DMS 273 (cell line): Measurements from ENCODE around the gene SCAF11.
"Not testable (repeated sequence)": the region's sequence is repeated elsewhere in the genome, so short reads cannot be mapped to it uniquely, and the experiment has no call there.

Experiments
- DNase-seq: peaks from one replicate; lab custom pipeline; 2025; ENCODE audit not compliant: unreplicated experiment; lab: John Stamatoyannopoulos, UW

SCAF11 gene, protein sequence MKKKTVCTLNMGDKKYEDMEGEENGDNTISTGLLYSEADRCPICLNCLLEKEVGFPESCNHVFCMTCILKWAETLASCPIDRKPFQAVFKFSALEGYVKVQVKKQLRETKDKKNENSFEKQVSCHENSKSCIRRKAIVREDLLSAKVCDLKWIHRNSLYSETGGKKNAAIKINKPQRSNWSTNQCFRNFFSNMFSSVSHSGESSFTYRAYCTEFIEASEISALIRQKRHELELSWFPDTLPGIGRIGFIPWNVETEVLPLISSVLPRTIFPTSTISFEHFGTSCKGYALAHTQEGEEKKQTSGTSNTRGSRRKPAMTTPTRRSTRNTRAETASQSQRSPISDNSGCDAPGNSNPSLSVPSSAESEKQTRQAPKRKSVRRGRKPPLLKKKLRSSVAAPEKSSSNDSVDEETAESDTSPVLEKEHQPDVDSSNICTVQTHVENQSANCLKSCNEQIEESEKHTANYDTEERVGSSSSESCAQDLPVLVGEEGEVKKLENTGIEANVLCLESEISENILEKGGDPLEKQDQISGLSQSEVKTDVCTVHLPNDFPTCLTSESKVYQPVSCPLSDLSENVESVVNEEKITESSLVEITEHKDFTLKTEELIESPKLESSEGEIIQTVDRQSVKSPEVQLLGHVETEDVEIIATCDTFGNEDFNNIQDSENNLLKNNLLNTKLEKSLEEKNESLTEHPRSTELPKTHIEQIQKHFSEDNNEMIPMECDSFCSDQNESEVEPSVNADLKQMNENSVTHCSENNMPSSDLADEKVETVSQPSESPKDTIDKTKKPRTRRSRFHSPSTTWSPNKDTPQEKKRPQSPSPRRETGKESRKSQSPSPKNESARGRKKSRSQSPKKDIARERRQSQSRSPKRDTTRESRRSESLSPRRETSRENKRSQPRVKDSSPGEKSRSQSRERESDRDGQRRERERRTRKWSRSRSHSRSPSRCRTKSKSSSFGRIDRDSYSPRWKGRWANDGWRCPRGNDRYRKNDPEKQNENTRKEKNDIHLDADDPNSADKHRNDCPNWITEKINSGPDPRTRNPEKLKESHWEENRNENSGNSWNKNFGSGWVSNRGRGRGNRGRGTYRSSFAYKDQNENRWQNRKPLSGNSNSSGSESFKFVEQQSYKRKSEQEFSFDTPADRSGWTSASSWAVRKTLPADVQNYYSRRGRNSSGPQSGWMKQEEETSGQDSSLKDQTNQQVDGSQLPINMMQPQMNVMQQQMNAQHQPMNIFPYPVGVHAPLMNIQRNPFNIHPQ (N-terminal part only)

GRCh38 chr12:45990468-45991283 is at the start of gene SCAF11:
Gene SCAF11, minus strand, starts transcription at chr12:45990574. Its CDS starts 26,407 bp downstream, at chr12:45964167.
- peak; percentile 99 for DNase-seq

DNA sequence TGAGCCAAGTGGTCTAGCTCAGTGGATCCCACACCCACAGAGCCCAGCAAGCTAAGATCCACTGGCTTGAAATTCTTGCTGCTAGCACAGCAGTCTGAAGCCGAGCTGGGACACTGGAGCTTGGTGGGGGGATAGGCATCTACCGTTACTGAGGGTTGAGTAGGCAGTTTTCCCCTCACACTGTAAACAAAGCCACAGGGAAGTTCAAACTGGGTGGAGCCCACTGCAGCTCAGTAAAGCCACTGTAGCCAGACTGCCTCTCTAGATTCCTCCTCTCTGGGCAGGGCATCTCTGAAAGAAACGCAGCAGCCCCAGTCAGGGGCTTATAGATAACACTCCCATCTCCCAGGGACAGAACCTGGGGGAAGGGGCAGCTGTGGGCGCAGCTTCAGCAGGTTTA is 46.7 kb upstream of the SCAF11 start:
- DNase-seq: not testable (repeated sequence)

GRCh38 chr12:46027172-46027571 is 36.8 kb upstream of the SCAF11 start:
- DNase-seq: no peak

- DNase-seq: no peak
These were observed 33.7 kb upstream of the SCAF11 start for GRCh38 chr12:46024099-46024498.

GRCh38 chr12:46020768-46021167 is 30.4 kb upstream of the SCAF11 start:
- DNase-seq: no peak

- not testable (repeated sequence) for DNase-seq
These were observed 28.3 kb upstream of the SCAF11 start for GRCh38 chr12:46018712-46019111.

DNA sequence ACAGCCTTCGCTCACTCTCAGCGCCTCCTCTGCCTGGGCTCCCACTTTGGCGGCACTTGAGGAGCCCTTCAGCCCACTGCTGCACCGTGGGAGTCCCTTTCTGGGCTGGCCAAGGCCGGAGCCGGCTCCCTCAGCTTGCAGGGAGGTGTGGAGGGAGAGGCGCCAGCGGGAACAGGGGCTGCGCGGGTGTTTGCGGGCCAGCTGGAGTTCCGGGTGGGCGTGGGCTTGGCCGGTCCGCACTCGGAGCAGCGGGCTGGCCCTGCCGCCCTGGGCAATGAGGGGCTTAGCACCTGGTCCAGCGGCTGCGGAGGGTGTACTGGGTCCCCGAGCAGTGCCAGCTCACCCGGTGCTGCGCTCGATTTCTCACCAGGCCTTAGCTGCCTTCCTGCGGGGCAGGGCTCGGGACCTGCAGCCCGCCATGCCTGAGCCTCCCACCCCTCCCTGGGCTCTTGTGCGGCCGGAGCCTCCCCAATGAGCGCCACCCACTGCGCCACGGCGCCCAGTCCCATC is 27.5 kb upstream of the SCAF11 start:
- not testable (repeated sequence) for DNase-seq

GRCh38 chr12:46005823-46006222 is 15.4 kb upstream of the SCAF11 start:
- no peak for DNase-seq

GRCh38 chr12:46005151-46005797 is 14.9 kb upstream of the SCAF11 start:
- DNase-seq: no peak

- DNase-seq: no peak
These were observed 14.3 kb upstream of the SCAF11 start for GRCh38 chr12:46004715-46005114.

- not testable (repeated sequence) for DNase-seq
These were observed 9.7 kb upstream of the SCAF11 start for GRCh38 chr12:46000076-46000475.

- no peak for DNase-seq
These were observed 4.4 kb upstream of the SCAF11 start for GRCh38 chr12:45994736-45995135.

DNA sequence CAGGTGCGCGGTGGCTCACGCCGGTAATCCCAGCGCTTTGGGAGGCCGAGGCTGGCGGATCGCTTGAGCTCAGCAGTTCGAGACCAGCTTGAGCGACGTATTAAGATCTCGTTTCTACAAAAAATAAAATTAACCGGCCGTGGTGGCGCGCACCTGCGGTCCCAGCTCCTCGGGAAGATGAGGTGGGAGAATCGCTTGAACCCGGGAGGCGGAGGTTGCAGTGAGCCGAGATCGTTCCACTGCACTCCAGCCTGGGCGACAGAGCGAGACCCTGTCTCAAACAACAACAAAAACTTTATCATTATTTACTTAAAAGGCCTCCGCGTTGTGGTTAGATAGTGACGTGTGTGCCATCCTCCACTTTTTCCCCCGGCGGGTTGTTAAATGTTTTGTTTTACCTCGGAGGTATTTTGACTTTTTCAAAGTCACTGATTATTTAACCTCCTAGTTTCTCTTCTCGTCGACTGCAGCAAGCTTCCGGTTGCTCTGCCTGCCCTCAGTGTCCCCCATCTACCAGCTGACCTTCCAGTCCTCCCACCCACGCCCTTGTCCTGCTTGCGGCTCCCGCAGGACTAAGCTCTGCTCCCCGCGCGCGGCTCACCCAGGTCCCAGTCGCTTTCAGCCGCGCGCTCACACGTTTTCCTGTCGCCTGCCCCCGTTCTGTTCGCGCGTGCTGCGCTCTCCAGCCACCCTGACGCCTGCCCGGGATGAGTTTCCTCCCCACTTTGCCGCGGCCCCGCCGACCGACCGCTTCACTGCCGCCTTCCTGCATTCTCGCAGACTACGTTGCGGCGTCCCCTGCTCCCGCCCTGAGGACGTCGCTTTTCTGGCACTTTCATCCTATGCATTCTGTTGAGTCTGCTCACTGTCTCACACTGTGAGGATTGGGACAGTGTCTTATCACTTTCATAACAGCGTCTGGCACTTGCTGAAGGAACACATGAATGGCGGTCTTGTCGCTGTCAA is 1.2 kb upstream of the SCAF11 start:
- DNase-seq: peak; percentile 74

GRCh38 chr12:45989721-45990467 is 480 bp downstream of the SCAF11 start:
- peak; percentile 76 for DNase-seq

- peak; percentile 47 for DNase-seq
These were observed 1.1 kb downstream of the SCAF11 start for GRCh38 chr12:45989287-45989686.

DNA sequence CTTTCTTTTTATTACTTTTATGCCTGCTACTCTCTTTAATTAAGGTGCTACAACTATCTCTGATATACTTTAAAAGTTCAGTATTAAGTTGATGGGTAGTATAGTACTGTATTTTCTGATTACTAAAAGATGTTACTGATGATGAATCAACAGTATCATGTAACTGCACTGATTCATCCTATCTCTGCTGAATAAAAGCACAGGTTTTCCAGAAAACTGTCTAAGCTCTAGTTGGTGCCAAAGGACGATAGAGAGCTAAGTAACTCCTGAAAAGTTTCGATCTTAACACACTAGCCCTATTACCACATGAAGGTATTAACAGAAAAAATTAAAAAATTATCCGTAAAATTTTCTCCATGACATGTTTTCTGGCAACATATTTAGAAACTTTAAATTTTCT is 2.1 kb downstream of the SCAF11 start:
- no peak for DNase-seq

GRCh38 chr12:45987340-45987727 is 3.0 kb downstream of the SCAF11 start:
- no peak for DNase-seq
